ENCODE data around the gene AGK.

AGK gene

DNA sequence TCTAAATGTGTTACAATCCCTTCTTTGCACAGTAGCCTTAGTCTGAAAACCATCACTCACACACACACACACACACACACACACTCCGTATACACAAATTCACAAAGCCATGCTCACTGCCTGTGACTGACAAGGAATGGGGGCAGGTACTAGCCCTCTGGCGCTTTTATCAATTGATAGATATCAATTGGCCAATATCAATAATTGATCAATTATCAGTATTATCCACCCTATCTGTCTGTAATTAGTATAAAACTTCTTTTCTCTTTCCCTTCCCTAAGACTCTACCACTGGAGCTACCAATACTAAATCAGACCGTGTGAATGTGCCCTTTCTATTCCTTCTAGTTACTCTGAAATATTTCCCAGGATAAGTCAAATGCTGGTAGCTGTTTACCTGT lies 148.7 kb downstream of the AGK start:
- Histone ChIP-seq H3K4me2 (ENCODE audit: low read depth, low read length, poor library complexity, severe bottlenecking) (no peak overlapping the region), H3K27me3 (ENCODE audit: low read length) (no peaks in the 10 kb centered on the region)

DNA sequence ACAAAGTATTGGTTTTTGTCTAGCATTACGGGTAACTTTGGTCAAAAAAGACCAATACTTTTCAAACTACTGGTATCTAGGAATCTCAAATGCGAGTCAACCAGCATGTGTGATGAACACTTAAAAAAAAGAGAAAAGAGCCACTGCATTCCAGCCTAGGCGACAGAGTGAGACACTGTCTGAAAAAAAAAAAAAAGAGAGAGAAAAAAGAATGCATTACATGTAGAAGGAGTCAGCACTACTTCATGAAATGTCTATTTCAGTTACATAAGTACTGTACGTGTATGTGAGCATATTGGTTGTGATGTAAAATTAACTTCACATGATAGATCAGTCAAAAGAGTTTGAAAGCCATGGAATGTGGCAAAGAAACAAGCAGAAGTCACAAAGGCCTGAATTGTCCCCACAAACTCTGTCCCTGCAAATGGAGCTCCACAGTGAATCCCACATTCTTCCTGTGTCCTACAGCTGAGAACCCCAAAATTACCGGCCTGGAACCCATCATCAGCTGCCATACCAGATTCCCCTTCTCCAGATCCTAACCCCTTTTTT lies 149.2 kb downstream of the AGK start:
- H3K27ac ChIP-seq (ENCODE audit: low read depth, low read length): no peak overlapping the region
- H2AFZ ChIP-seq (ENCODE audit: low read depth, low read length, severe bottlenecking): no peak overlapping the region
- no peaks in the 10 kb centered on the region for H3K36me3 ChIP-seq (ENCODE audit: low read length)
- H3F3A ChIP-seq (ENCODE audit: insufficient read depth): no peaks in the 10 kb centered on the region; the same call in 1 of the 2 replicates
- H3K79me2 ChIP-seq (ENCODE audit: insufficient read depth, low read length): no peaks in the 10 kb centered on the region
- H3K9me2 ChIP-seq (replicated peaks; ENCODE audit: insufficient read depth, low read length): no peaks in the 10 kb centered on the region
- H3K4me2 ChIP-seq (ENCODE audit: low read depth, low read length, poor library complexity, severe bottlenecking): peak overlapping the region; percentile 51
- no peak overlapping the region for H3K4me3 ChIP-seq (ENCODE audit: insufficient read depth, low read length, poor library complexity, severe bottlenecking)
- no peaks in the 10 kb centered on the region for H4K20me1 ChIP-seq (ENCODE audit: low read depth, low read length)
- H3K9ac ChIP-seq (ENCODE audit: low read length): no peak overlapping the region
- H3K9me3 ChIP-seq (ENCODE audit: insufficient read depth, low read length): no peaks in the 10 kb centered on the region
- TF ChIP-seq, protein P1, sequence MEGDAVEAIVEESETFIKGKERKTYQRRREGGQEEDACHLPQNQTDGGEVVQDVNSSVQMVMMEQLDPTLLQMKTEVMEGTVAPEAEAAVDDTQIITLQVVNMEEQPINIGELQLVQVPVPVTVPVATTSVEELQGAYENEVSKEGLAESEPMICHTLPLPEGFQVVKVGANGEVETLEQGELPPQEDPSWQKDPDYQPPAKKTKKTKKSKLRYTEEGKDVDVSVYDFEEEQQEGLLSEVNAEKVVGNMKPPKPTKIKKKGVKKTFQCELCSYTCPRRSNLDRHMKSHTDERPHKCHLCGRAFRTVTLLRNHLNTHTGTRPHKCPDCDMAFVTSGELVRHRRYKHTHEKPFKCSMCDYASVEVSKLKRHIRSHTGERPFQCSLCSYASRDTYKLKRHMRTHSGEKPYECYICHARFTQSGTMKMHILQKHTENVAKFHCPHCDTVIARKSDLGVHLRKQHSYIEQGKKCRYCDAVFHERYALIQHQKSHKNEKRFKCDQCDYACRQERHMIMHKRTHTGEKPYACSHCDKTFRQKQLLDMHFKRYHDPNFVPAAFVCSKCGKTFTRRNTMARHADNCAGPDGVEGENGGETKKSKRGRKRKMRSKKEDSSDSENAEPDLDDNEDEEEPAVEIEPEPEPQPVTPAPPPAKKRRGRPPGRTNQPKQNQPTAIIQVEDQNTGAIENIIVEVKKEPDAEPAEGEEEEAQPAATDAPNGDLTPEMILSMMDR (IDR thresholded peaks at IDR 0.05; ENCODE audit: insufficient read depth, low read length, poor library complexity, severe bottlenecking): no peak
- no peak for TF ChIP-seq EZH2phosphoT487 (conservative IDR thresholded peaks at IDR 0.05; ENCODE audit: low read length)
- no peaks in the 10 kb centered on the region for H3K27me3 ChIP-seq (ENCODE audit: low read length)

More for the DNA sequence above, 148.7 kb downstream of the AGK start:
- Histone ChIP-seq H3K9me2 (replicated peaks; ENCODE audit: insufficient read depth, low read length) (no peaks in the 10 kb centered on the region), H3K79me2 (ENCODE audit: insufficient read depth, low read length) (no peaks in the 10 kb centered on the region), H3K27ac (ENCODE audit: low read depth, low read length) (no peak overlapping the region), H3K36me3 (ENCODE audit: low read length) (no peaks in the 10 kb centered on the region), H3K9ac (ENCODE audit: low read length) (no peak overlapping the region), H3F3A (ENCODE audit: insufficient read depth) (no peaks in the 10 kb centered on the region; the same call in 1 of the 2 replicates), H3K4me3 (ENCODE audit: insufficient read depth, low read length, poor library complexity, severe bottlenecking) (no peak overlapping the region), H2AFZ (ENCODE audit: low read depth, low read length, severe bottlenecking) (no peak overlapping the region), H4K20me1 (ENCODE audit: low read depth, low read length) (no peaks in the 10 kb centered on the region), H3K9me3 (ENCODE audit: insufficient read depth, low read length) (no peaks in the 10 kb centered on the region)
- TF ChIP-seq, protein P1 (IDR thresholded peaks at IDR 0.05; ENCODE audit: insufficient read depth, low read length, poor library complexity, severe bottlenecking): no peak
- TF ChIP-seq EZH2phosphoT487 (conservative IDR thresholded peaks at IDR 0.05; ENCODE audit: low read length): no peak

DNA sequence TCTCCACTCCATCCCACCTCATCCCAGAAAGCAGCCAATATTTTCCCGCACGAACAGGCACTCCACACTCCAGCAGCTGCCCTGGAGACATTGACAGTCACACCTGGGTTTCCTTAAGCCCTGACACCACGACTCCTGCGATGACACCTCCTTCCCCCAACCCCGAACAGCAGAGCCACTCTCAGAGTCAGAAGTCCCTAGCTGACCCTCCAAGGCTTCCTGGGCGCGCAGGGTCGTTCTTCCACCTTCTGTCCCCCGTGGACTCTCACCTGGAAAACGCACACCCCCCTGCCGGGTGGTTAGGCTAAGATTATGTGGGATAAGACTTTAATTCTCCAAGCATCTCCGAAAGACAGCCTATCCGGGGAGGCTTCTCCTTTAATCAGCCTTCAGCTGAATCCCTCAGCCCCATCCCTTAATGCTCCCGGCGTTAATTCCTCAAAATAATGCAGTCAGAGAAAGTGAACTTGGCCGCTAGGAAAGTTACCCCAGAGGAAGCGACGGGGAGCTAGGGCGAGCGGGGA lies 149.7 kb downstream of the AGK start:
- Histone ChIP-seq H3K9ac (ENCODE audit: low read length) (peak overlapping the region; percentile 14; the same call in 1 of the 2 replicates), H3K4me2 (ENCODE audit: low read depth, low read length, poor library complexity, severe bottlenecking) (peak overlapping the region; percentile 51), H3K79me2 (ENCODE audit: insufficient read depth, low read length) (no peaks in the 10 kb centered on the region), H3K27ac (ENCODE audit: low read depth, low read length) (no peak overlapping the region), H3K27me3 (ENCODE audit: low read length) (no peaks in the 10 kb centered on the region), H3K9me3 (ENCODE audit: insufficient read depth, low read length) (no peaks in the 10 kb centered on the region), H4K20me1 (ENCODE audit: low read depth, low read length) (no peaks in the 10 kb centered on the region), H2AFZ (ENCODE audit: low read depth, low read length, severe bottlenecking) (no peak overlapping the region), H3K36me3 (ENCODE audit: low read length) (no peaks in the 10 kb centered on the region), H3F3A (ENCODE audit: insufficient read depth) (no peaks in the 10 kb centered on the region; the same call in 1 of the 2 replicates), H3K4me3 (ENCODE audit: insufficient read depth, low read length, poor library complexity, severe bottlenecking) (no peak overlapping the region), H3K9me2 (replicated peaks; ENCODE audit: insufficient read depth, low read length) (no peaks in the 10 kb centered on the region)
- no peak for TF ChIP-seq EZH2phosphoT487 (conservative IDR thresholded peaks at IDR 0.05; ENCODE audit: low read length)
- TF ChIP-seq, protein P1 (IDR thresholded peaks at IDR 0.05; ENCODE audit: insufficient read depth, low read length, poor library complexity, severe bottlenecking): no peak

Data from SU-DHL-6 (cell line).